ENCODE data around the gene GJA8. TPM values are rescaled to one million over a fixed set of nuclear protein-coding genes. Genes with fewer than 3 reads are reported as not detected.

GJA8 gene
- total RNA-seq, 1 donor from 2014 or later, result not detected

- no peak overlapping the region for H3K27ac Mint-ChIP-seq (ENCODE audit: unreplicated experiment)
- no peaks in the 10 kb centered on the region for H3K9me3 Mint-ChIP-seq (ENCODE audit: unreplicated experiment)
- H3K36me3 Mint-ChIP-seq (ENCODE audit: unreplicated experiment), result no peaks in the 10 kb centered on the region
- H3K4me3 Mint-ChIP-seq (ENCODE audit: unreplicated experiment), result no peak overlapping the region
- peak; percentile 94 for TF ChIP-seq CTCF (IDR thresholded peaks at IDR 0.05)
- DNase-seq (ENCODE audit: extremely low spot score, unreplicated experiment), result no peak
- H3K27me3 Mint-ChIP-seq (ENCODE audit: unreplicated experiment), result peaks cover 14% of the 10 kb centered on the region
- peaks cover 6% of the 10 kb centered on the region for H3K4me1 Mint-ChIP-seq (ENCODE audit: unreplicated experiment)
These were observed 9.8 kb upstream of the GJA8 start for GRCh38 chr1:147892731-147893214.

GRCh38 chr1:147895123-147895522 lies 7.5 kb upstream of the GJA8 start:
- Mint-ChIP-seq H3K27ac (ENCODE audit: unreplicated experiment) (no peak overlapping the region), H3K27me3 (ENCODE audit: unreplicated experiment) (peaks cover 11% of the 10 kb centered on the region), H3K4me1 (ENCODE audit: unreplicated experiment) (peaks cover 5% of the 10 kb centered on the region), H3K9me3 (ENCODE audit: unreplicated experiment) (no peaks in the 10 kb centered on the region), H3K36me3 (ENCODE audit: unreplicated experiment) (no peaks in the 10 kb centered on the region), H3K4me3 (ENCODE audit: unreplicated experiment) (no peak overlapping the region)
- no peak for DNase-seq (ENCODE audit: extremely low spot score, unreplicated experiment)
- no peak for TF ChIP-seq CTCF (IDR thresholded peaks at IDR 0.05)

- Mint-ChIP-seq H3K27me3 (ENCODE audit: unreplicated experiment) (peaks cover 8% of the 10 kb centered on the region), H3K9me3 (ENCODE audit: unreplicated experiment) (no peaks in the 10 kb centered on the region), H3K27ac (ENCODE audit: unreplicated experiment) (no peak overlapping the region), H3K4me1 (ENCODE audit: unreplicated experiment) (peaks cover 2% of the 10 kb centered on the region), H3K4me3 (ENCODE audit: unreplicated experiment) (no peak overlapping the region), H3K36me3 (ENCODE audit: unreplicated experiment) (no peaks in the 10 kb centered on the region)
- TF ChIP-seq CTCF (IDR thresholded peaks at IDR 0.05), result no peak
- DNase-seq (ENCODE audit: extremely low spot score, unreplicated experiment), result no peak
These were observed 5.4 kb upstream of the GJA8 start for GRCh38 chr1:147897029-147897752.

GRCh38 chr1:147897789-147898188 lies 4.8 kb upstream of the GJA8 start:
- Mint-ChIP-seq H3K9me3 (ENCODE audit: unreplicated experiment) (no peaks in the 10 kb centered on the region), H3K36me3 (ENCODE audit: unreplicated experiment) (no peaks in the 10 kb centered on the region)

More at GRCh38 chr1:147897789-147898188, 4.8 kb upstream of the GJA8 start:
- no peak for DNase-seq (ENCODE audit: extremely low spot score, unreplicated experiment)
- Mint-ChIP-seq H3K4me3 (ENCODE audit: unreplicated experiment) (no peak overlapping the region), H3K4me1 (ENCODE audit: unreplicated experiment) (no peaks in the 10 kb centered on the region), H3K27ac (ENCODE audit: unreplicated experiment) (no peak overlapping the region), H3K27me3 (ENCODE audit: unreplicated experiment) (peaks cover 7% of the 10 kb centered on the region)
- TF ChIP-seq CTCF (IDR thresholded peaks at IDR 0.05), result no peak
